ENCODE measurements around the gene TBL1XR1. TPM values are rescaled to one million over a fixed set of nuclear protein-coding genes. Genes with fewer than 3 reads are reported as not detected.

The TBL1XR1 gene
- total and polyA plus RNA-seq, 2 of the 13 experiments (the other 11 are each of a cell fraction or from before 2014, with no cell fraction given), result 57.7 to 62.5 TPM

DNA sequence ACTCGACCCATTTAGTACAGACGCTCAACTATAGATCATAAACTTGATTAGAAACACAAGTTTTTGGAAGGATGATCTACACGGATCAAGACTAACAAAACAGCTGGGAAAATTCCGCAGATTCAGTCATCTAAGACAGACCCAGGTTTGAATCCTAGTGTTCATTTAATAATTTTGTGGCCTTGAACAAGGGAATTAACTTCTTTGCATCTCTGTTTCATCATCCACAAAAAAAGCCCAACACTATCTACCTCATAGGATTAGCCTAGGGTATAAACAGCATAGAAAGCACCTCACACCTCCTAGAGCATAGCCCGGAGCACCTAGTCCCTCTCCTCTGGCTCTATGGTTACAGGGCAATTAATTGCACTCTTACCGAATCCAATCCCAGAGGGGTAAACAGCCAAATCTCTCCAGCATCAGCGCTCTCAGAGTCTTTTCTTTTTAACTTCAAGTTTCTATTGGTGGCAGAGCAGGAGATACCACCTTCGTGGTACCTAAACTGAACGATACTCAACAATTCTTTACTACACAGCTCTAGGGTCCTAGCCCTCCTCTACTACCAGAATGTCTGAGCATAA is 3.5 kb downstream of the TBL1XR1 start:
- Histone ChIP-seq H3K9ac (ENCODE audit: insufficient read depth, low read depth, low read length) (0 out of 2 replicates have a peak overlapping the region, but pooled peaks have one; percentile 3), H4K20me1 (ENCODE audit: insufficient read depth, low read length) (peaks cover 55% of the 10 kb centered on the region), H3K4me2 (ENCODE audit: low read depth, low read length) (peak overlapping the region; percentile 64; the same call in 1 of the 2 replicates), H3K4me1 (ENCODE audit: insufficient read depth, low read length) (peaks cover 49% of the 10 kb centered on the region), H3K79me2 (ENCODE audit: insufficient read depth, low read length) (peaks cover 76% of the 10 kb centered on the region), H3K4me3 (replicated peaks in 1 of 3; ENCODE audit: insufficient read depth in 1 of 3, low read depth in 2 of 3, low read length in 3 of 3) (no peak overlapping the region), H3K9me3 (ENCODE audit: low read length) (no peaks in the 10 kb centered on the region), H2AFZ (ENCODE audit: low read length) (no peak overlapping the region), H3K36me3 (replicated peaks in 1 of 2; ENCODE audit: control insufficient read depth in 1 of 2, insufficient read depth in 2 of 2, low read length in 2 of 2) (no peaks in the 10 kb centered on the region), H3K27me3 (ENCODE audit: control insufficient read depth in 1 of 2, insufficient read depth in 2 of 2, low read length in 2 of 2) (no peaks in the 10 kb centered on the region; a peak in 1 of 5 replicates), H3K27ac (ENCODE audit: extremely low read length, insufficient read depth, low read length) (no peak overlapping the region)
- POLR2A ChIA-PET, result interaction anchor here (0.8 to 6.1 kb wide), 2 partner anchors 166 kb away, joined by 5 to 125 read pairs; no protein-coding TSS in a partner anchor
- TF ChIP-seq HOXA7 (CRISPR knock-in tag; IDR thresholded peaks at IDR 0.05), result no peak
- no peak for TF ChIP-seq ZNF33B (CRISPR knock-in tag; IDR thresholded peaks at IDR 0.05)
- TF ChIP-seq CENPX (CRISPR knock-in tag; IDR thresholded peaks at IDR 0.05), result no peak
- TF ChIP-seq EED (CRISPR knock-in tag; IDR thresholded peaks at IDR 0.05), result no peak
- TF ChIP-seq, protein P1, sequence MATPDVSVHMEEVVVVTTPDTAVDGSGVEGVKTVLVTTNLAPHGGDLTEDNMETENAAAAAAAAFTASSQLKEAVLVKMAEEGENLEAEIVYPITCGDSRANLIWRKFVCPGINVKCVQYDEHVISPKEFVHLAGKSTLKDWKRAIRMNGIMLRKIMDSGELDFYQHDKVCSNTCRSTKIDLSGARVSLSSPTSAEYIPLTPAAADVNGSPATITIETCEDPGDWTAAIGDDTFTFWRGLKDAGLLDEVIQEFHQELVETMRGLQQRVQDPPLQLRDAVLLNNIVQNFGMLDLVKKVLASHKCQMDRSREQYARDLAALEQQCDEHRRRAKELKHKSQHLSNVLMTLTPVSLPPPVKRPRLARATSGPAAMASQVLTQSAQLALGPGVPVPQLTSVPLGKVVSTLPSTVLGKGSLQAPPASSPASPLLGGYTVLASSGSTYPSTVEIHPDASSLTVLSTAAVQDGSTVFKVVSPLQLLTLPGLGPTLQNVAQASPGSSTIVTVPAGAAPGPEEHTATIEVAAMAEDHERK (CRISPR knock-in tag; IDR thresholded peaks at IDR 0.05; ENCODE audit: low read depth), result no peak
- no peak for TF ChIP-seq ZNF432 (CRISPR knock-in tag; IDR thresholded peaks at IDR 0.05; ENCODE audit: borderline replicate concordance)
- no peak for TF ChIP-seq REPIN1 (CRISPR knock-in tag; IDR thresholded peaks at IDR 0.05; ENCODE audit: borderline replicate concordance, low read depth)
- TF ChIP-seq MXI1 (IDR thresholded peaks at IDR 0.05; ENCODE audit: borderline replicate concordance, low read depth, low read length), result no peak
- TF ChIP-seq KLF6 (CRISPR knock-in tag; IDR thresholded peaks at IDR 0.05), result no peak
- no peak for TF ChIP-seq KLF15 (CRISPR knock-in tag; IDR thresholded peaks at IDR 0.05; ENCODE audit: borderline replicate concordance)
- TF ChIP-seq, protein P2, sequence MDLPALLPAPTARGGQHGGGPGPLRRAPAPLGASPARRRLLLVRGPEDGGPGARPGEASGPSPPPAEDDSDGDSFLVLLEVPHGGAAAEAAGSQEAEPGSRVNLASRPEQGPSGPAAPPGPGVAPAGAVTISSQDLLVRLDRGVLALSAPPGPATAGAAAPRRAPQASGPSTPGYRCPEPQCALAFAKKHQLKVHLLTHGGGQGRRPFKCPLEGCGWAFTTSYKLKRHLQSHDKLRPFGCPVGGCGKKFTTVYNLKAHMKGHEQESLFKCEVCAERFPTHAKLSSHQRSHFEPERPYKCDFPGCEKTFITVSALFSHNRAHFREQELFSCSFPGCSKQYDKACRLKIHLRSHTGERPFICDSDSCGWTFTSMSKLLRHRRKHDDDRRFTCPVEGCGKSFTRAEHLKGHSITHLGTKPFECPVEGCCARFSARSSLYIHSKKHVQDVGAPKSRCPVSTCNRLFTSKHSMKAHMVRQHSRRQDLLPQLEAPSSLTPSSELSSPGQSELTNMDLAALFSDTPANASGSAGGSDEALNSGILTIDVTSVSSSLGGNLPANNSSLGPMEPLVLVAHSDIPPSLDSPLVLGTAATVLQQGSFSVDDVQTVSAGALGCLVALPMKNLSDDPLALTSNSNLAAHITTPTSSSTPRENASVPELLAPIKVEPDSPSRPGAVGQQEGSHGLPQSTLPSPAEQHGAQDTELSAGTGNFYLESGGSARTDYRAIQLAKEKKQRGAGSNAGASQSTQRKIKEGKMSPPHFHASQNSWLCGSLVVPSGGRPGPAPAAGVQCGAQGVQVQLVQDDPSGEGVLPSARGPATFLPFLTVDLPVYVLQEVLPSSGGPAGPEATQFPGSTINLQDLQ (CRISPR knock-in tag; IDR thresholded peaks at IDR 0.05), result no peak
- intact Hi-C loops (cut with micrococcal nuclease; ENCODE audit: unreplicated experiment) (loop anchor here (10.0 kb wide), 1 partner anchor 301 kb away; no protein-coding TSS in a partner anchor), in situ Hi-C loops (cut with HindIII; ENCODE audit: extremely low pct_ligation_motif_present, low pct_unique_long_range_greater_than_20kb) (loop anchor here (10.0 kb wide), 1 partner anchor 139 kb away; no protein-coding TSS in a partner anchor)
- no peak for ATAC-seq
- DNase-seq (ENCODE audit: low spot score), result no peak
- CTCF ChIA-PET (ENCODE audit: low intra/inter-chr PET ratio, low total read pairs), result no interaction called here
- BruUV-seq (replicated peaks), result no TSS peak
- no peak for FAIRE-seq
- 84% methylated on average over 9 of the region's 9 CpGs for WGBS (ENCODE audit: low lambda C conversion rate)
